Measurements from ENCODE around the gene PRR14.

PRR14 gene

GRCh38 chr16:30650369-30651123 lies at the start of gene PRR14 (continued):
- TF ChIP-seq ZNF2 (tag by site-specific recombination; IDR thresholded peaks at IDR 0.05) = peak; percentile 47
- TF ChIP-seq ZSCAN5A (tag by site-specific recombination; IDR thresholded peaks at IDR 0.05) = no peak
- peak; percentile 98 for TF ChIP-seq PATZ1 (tag by site-specific recombination; IDR thresholded peaks at IDR 0.05)
- no peak for TF ChIP-seq ZNF560 (tag by site-specific recombination; IDR thresholded peaks at IDR 0.05; ENCODE audit: borderline replicate concordance)
- TF ChIP-seq ZNF624 (tag by site-specific recombination; IDR thresholded peaks at IDR 0.05) = no peak
- peak; percentile 97 for TF ChIP-seq ZNF76 (tag by site-specific recombination; IDR thresholded peaks at IDR 0.05; ENCODE audit: borderline replicate concordance, low read depth)
- TF ChIP-seq ZNF239 (tag by site-specific recombination; IDR thresholded peaks at IDR 0.05) = no peak
- no peak for TF ChIP-seq ZBTB8A (tag by site-specific recombination; IDR thresholded peaks at IDR 0.05)
- peak; percentile 61 for TF ChIP-seq ZNF366 (tag by site-specific recombination; conservative IDR thresholded peaks at IDR 0.05)
- no peak for TF ChIP-seq ZFP37 (tag by site-specific recombination; IDR thresholded peaks at IDR 0.05)
- TF ChIP-seq BCL11B (tag by site-specific recombination; IDR thresholded peaks at IDR 0.05; ENCODE audit: low read depth) = peak; percentile 85; the same call in 1 of the 2 replicates
- TF ChIP-seq ATF2 (tag by site-specific recombination; IDR thresholded peaks at IDR 0.05; ENCODE audit: low read depth) = peak; percentile 96
- no peak for TF ChIP-seq ZNF488 (tag by site-specific recombination; IDR thresholded peaks at IDR 0.05)
- no peak for TF ChIP-seq SALL2 (tag by site-specific recombination; IDR thresholded peaks at IDR 0.05; ENCODE audit: borderline replicate concordance)
- TF ChIP-seq ZNF274 (IDR thresholded peaks at IDR 0.05; ENCODE audit: low read length) = no peak
- TF ChIP-seq ZNF274 (tag by site-specific recombination; IDR thresholded peaks at IDR 0.05; ENCODE audit: borderline replicate concordance) = no peak
- TF ChIP-seq ELK4 (IDR thresholded peaks at IDR 0.05; ENCODE audit: borderline replicate concordance, low read depth, low read length) = no peak
- no peak for TF ChIP-seq ZNF416 (tag by site-specific recombination; IDR thresholded peaks at IDR 0.05)
- no peak for TF ChIP-seq BCL6B (tag by site-specific recombination; IDR thresholded peaks at IDR 0.05)
- TF ChIP-seq ZNF114 (tag by site-specific recombination; IDR thresholded peaks at IDR 0.05) = no peak
- peak; percentile 58 for TF ChIP-seq ZBTB26 (tag by site-specific recombination; optimal IDR thresholded peaks at IDR 0.05)
- peak; percentile 58; the same call in 1 of the 2 replicates for TF ChIP-seq FEZF1 (tag by site-specific recombination; IDR thresholded peaks at IDR 0.05)
- peak; percentile 87; the same call in 1 of the 2 replicates for TF ChIP-seq ZNF660 (tag by site-specific recombination; IDR thresholded peaks at IDR 0.05)
- no peak for TF ChIP-seq ZNF19 (tag by site-specific recombination; IDR thresholded peaks at IDR 0.05; ENCODE audit: low read depth)
- no peak; the same call in 1 of the 2 replicates for TF ChIP-seq ZNF843 (tag by site-specific recombination; IDR thresholded peaks at IDR 0.05)
- TF ChIP-seq ZNF311 (tag by site-specific recombination; IDR thresholded peaks at IDR 0.05; ENCODE audit: borderline replicate concordance) = no peak
- TF ChIP-seq ZBTB20 (tag by site-specific recombination; IDR thresholded peaks at IDR 0.05) = peak; percentile 94
- TF ChIP-seq ZNF10 (tag by site-specific recombination; IDR thresholded peaks at IDR 0.05) = 0 out of 2 replicates have a peak, but pooled peaks have one; percentile 22
- TF ChIP-seq ZSCAN18 (tag by site-specific recombination; IDR thresholded peaks at IDR 0.05) = no peak
